T1000 (cell line): Measurements from ENCODE around the gene TTC16.

Experiments
- DNase-seq: peaks from one replicate; lab custom pipeline; 2025; ENCODE audit warnings: mixed read lengths; lab: John Stamatoyannopoulos, UW

Gene TTC16

GRCh38 chr9:127721391-127721821, 5.5 kb downstream of the TTC16 start:
- DNase-seq: peak; percentile 53

GRCh38 chr9:127722055-127722745, 6.3 kb downstream of the TTC16 start:
- no peak for DNase-seq

GRCh38 chr9:127723013-127723412, 7.1 kb downstream of the TTC16 start:
- DNase-seq: no peak

GRCh38 chr9:127723444-127723843, 7.6 kb downstream of the TTC16 start:
- DNase-seq: peak; percentile 35

DNA sequence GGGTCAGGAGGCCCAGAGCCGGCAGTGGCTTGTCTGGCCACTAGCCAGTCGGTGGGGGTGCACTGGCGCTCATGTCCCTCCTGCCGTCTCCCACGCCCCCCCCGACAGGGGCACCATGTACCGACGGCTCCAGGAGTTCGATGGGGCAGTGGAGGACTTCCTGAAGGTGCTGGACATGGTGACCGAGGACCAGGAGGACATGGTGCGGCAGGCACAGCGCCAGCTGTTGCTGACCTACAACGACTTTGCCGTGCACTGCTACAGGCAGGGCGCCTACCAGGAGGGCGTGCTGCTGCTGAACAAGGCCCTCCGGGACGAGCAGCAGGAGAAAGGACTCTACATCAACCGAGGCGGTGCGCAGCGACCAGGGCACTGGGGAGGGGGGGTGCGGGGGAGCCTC, 8.1 kb downstream of the TTC16 start:
- no peak for DNase-seq

DNA sequence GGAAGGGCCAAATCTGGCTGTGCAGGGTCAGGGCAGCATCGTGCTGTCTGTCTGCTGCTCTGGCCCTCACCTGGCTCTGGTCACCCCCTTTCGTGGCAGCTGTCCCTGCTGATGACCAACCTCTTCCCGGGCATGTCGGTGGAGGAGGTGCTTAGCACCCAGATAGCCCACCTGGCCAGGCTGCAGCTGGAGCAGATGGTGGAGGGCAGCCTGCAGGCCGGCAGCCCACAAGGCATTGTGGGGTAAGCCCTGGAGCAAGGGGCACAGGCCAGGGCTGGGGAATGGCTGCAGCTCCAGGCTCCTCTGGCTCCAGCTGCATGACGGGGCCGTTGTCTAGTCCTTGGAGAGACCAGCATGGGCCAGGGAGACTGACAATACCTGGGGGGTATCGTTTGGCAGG, 11.0 kb downstream of the TTC16 start:
- no peak for DNase-seq

DNA sequence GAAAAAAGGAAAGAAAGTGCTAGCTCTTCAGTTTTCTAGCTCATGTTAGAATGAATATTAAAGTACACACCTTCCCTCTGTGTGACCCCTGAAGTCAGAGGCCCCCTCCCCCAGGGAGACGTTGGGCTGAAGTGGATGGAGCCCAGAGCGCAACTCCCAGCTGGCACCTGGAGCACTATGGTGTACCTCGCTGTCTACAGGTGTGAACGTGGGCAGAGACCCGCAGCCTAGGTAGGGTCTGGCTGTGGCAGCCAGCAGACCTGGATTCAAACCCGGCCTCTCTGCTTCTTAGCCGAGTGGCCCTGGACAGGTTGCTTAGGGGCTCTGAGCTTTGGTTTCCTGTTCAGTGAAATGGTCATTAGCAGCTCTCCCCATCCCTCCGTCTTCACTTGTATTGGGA, 12.9 kb downstream of the TTC16 start:
- no peak for DNase-seq

- DNase-seq: no peak
Measured at GRCh38 chr9:127729522-127730256, 13.8 kb downstream of the TTC16 start.

- DNase-seq: no peak
Measured at GRCh38 chr9:127730262-127730661, 14.4 kb downstream of the TTC16 start.

GRCh38 chr9:127730799-127731410, 15.0 kb downstream of the TTC16 start:
- DNase-seq: no peak

GRCh38 chr9:127731938-127732337, 16.1 kb downstream of the TTC16 start:
- no peak for DNase-seq

DNA sequence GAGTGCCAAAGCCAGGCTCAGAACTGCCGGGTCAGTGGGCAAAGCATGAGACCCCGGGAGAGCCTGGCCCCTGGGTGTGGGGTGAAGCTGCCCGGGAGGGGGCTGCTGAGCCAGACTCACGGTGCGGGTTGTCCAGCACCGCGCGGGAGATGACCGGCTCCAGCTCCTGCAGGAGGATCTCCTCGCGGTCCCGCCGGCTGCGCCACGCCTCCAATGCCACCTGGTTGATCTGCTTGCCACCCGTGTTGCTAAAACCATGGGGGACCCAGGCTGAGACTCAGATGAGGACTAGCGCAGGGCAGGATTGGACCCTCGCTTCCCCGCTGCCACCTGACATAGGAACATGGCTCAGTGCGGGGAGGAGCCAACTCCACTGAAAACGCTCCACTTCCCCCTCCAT, 16.6 kb downstream of the TTC16 start:
- no peak for DNase-seq

DNA sequence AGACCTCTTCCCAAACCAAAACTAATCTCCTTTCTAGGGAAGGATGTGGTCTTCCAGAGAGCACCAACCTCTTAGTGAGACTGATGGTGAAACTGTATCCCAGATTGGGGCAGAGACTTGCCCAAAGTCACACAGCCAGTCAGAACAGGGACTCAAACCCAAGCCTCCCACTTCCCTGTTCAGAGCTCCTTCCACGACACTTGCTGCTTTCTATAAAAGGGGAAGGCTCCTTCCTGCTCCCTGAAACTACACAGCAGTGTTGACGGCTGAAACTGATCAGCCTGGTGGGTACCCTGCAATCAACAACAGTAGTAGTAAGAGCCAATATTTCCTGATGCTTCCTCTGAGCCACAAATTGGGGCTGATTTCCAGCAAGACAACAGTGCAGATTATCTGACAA, 17.7 kb downstream of the TTC16 start:
- DNase-seq: no peak

- DNase-seq: no peak
Measured at GRCh38 chr9:127734247-127734746, 18.4 kb downstream of the TTC16 start.

DNA sequence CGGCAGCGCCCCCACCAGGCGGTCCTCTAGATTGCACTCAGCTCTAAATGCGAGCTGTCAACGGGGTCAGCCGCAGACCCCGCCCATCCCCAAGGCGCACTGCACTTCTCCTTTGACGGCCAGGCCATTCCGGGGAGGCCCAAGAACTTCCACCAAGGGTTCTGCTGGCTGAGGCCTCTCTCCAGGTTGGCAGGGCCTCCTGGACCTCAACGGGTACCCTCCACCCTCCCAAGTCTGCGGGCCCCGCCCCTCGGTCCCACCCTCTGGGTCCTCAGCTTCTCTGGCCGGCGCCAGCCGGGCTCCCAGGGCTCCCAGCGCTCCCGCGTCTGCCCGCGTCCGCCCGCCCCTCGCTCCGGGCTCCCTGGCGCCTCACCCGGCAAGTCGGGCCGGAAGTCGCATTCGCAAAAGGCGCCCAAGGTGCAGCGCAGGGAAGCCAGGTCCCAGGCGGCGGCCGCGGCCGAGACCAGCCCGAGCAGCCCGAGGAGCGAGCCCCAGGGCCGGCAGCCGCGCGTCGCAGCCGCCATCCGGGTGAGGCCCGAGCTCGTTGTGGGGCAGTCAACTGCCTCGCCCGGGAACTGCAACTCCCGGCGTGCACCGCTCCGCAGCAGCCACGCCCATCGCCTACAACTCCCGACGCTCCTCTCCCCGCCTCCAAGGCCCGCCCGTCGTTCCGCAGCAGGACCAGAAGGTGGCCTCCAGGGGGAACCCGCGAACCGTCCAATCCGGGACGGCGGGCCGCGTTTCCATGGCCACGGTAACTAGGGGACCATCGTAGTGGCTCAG, 19.1 kb downstream of the TTC16 start, which contains the start of gene TOR2A:
TSS of gene TOR2A (minus strand) at position 548 of the 783 bp plus-strand sequence. CDS start at position 524, 24 bp downstream.
- peak; percentile 90 for DNase-seq

DNA sequence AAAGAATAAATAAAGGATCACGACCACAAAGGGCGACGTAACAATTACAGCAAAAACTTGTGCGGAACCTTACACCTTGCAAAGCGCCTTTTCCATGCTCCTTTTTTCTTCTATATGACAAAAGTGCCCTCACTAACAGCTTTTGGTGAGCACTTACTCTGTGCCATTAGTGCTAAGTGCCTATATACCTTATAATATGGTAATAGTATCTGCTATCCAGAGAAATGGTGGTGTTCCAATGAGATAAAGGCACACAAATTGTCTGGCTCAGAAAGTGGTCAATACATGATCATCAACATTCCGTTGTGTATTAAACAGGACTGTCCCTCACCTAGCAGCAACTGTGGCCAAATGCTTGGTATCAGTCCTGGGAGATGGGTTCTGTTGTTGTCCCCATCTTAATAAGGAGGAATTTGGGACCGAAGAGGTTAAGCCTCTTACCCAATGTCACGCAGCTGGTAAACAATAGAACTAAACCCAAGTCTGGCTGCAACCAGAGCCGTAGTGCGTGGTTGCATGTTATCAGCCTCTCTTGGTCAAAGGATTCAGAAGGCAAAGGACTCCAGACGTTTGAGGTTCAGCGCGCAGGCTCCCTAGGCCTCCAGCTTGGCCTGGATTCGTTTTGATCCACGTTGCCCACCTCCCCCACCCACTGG, 19.8 kb downstream of the TTC16 start:
- no peak for DNase-seq

DNA sequence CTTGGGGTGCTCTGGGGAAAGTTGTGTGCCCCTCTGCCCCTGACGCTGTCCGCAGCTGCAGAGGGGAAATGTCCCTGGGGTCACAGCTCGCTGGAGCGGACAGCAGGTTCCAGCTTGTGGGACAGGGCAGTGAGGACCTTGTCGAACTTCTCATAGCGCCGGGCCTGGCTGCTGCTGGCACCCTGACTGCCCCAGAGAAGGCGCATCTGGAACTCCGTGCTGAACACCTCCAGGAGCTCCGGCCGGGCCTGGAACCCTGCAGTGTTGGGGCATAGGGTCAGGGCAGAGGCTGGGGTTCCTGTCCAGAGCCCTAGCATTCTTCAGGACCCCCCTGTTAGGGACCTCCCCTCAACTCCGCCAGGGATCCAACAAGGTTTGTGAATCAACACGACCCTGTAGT, 22.8 kb downstream of the TTC16 start:
- no peak for DNase-seq

DNA sequence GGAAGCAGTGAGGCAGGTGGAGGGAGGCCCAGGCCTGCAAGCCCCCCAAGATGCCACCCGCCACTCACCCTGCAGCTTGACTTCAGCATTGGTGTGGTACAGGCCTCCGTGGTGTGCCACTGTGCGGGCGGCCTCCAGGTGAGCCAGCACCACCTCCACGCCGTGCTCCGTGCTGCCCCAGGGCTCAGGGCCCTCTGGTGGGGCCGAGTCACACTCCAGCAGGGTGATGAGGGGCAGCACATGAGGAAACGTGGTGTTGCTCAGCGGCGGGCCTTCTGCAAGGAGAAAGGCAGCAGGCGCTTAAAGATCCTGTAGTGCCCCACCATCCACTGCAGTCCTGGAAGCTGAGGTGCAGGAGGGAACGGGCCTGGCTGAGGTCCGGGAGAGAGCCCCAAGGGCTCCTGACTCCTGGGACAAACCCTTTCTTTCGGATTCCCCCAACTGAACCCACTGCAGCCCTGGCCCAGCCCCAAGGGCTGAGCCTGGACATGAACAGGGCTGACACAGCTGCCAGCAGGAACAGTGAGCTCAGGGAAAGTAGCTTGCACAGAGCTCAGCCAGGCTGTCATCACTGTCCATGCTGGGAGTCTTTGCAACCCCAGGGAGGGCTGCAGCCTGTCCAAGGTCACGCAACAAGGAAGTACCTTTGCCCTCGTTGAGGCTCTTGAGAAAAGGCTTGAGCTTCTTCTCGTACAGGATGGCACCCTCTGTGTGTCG, 23.9 kb downstream of the TTC16 start:
- DNase-seq: no peak

DNA sequence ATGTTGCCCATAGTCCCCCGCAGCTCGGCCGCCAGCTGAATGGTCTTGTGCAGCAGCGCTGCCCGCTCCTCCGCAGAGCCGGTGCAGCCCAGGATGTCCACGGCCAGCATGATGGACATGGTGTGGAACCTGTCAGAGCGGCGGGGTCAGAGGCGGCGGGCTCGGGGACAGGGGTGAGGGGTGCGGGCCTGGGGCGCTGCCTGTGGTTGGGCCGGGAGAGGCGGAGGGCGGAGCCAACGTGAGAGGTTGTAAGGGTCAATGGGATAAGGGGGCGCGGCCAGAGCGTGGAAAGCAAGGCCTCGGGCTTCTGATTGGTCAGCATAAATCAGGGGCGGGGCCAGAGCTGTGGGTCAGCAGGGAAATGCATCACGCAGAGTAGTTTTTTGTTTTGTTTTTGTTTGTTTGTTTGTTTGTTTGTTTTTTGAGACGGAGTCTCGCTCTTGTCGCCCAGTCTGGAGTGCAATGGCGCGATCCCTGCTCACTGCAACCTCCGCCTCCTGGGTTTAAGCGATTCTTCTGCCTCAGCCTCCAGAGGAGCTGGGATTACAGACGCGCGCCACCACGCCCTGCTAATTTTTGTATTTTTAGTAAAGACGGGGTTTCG, 26.1 kb downstream of the TTC16 start:
- no peak for DNase-seq

- no peak for DNase-seq
Measured at GRCh38 chr9:127742435-127743088, 26.7 kb downstream of the TTC16 start.
